Measurements from ENCODE around the gene KCTD2.

The KCTD2 gene

DNA sequence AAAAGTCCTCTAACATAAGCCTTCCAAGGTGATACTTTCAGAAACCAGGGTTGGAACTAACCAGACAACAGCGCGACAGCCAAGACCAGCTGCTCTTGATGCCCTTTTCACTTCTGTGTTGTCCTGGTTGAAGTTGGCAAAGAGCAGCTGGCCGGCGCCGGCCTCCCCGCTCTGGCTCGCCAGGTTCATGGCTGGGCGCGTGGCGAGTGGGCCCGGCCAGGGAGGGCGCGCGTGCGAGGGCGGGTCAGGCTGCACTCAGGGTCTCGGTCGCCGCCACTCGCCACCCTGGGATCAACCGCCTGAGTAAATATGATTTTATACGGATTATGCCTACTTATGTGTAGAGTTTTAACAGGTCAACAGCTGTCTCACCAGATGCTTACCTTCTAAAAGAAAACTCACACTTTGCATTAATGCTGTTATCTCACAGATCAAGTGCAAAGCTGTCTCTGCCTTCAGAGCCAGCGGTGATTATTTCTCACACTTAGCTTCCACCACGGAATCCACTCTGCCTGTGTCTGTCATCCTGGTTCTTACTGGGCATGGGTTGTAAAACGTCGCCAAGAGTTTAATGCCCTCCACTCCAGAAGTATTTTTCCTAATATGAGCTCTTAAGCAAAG lies 13.5 kb downstream of the KCTD2 start:
- TF ChIP-seq, protein P1, sequence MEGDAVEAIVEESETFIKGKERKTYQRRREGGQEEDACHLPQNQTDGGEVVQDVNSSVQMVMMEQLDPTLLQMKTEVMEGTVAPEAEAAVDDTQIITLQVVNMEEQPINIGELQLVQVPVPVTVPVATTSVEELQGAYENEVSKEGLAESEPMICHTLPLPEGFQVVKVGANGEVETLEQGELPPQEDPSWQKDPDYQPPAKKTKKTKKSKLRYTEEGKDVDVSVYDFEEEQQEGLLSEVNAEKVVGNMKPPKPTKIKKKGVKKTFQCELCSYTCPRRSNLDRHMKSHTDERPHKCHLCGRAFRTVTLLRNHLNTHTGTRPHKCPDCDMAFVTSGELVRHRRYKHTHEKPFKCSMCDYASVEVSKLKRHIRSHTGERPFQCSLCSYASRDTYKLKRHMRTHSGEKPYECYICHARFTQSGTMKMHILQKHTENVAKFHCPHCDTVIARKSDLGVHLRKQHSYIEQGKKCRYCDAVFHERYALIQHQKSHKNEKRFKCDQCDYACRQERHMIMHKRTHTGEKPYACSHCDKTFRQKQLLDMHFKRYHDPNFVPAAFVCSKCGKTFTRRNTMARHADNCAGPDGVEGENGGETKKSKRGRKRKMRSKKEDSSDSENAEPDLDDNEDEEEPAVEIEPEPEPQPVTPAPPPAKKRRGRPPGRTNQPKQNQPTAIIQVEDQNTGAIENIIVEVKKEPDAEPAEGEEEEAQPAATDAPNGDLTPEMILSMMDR (IDR thresholded peaks at IDR 0.05): no peak
- DNase-seq (ENCODE audit: low spot score): no peak
- H3K27ac ChIP-seq: peak overlapping the region in 1 of 2 donors; percentile 74
- H3K4me3 ChIP-seq: no peak overlapping the region

GRCh38 chr17:75061055-75061438 lies 14.0 kb downstream of the KCTD2 start:
- Histone ChIP-seq H3K4me3 (no peak overlapping the region), H3K27ac (no peak overlapping the region)
- TF ChIP-seq, protein P1 (IDR thresholded peaks at IDR 0.05): no peak
- DNase-seq (ENCODE audit: low spot score): no peak

DNA sequence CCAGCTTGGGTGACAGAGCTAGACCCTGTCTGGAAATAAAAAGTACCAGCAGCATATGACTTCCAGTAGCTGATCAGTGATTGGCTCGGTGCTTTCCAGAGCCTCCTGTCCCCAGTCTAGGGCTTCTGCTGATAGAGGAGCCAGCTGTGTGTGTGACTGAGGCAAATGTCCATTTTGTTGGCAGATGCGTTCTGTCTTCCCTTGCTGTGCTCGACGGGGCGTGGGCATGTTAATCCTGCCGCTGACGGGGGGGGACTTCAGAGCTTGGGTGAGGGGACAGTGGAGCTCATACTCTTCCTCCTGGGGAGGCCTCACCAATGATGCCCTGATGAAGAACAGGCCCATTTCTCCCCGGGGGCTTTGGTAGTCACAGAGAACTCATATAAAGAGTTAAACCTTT lies 14.6 kb downstream of the KCTD2 start:
- DNase-seq (ENCODE audit: low spot score): no peak
- H3K4me3 ChIP-seq: no peak overlapping the region
- H3K27ac ChIP-seq: no peak overlapping the region
- TF ChIP-seq, protein P1 (IDR thresholded peaks at IDR 0.05): no peak

DNA sequence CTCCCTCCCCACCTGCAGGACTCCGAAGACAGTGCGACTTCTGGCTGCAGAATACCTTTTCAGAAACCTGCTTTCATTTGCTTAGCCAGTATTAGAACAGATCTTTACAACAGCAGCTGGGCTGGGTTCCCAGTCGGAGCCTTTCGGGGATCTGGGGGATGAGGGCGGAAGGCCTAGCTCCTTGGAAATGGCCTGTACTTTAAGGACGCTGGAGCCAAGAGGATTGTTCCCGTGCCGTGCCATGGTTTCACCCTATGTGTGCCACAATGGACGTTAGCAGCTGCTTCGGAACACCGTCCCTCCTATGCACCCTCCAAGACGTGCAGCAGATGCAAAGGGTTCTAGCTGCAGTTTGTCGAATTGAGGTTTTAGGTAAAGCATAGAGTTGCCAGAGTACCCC lies 16.2 kb downstream of the KCTD2 start:
- no peak overlapping the region for H3K27ac ChIP-seq
- TF ChIP-seq, protein P1 (IDR thresholded peaks at IDR 0.05): no peak
- no peak for DNase-seq (ENCODE audit: low spot score)
- H3K4me3 ChIP-seq: no peak overlapping the region

DNA sequence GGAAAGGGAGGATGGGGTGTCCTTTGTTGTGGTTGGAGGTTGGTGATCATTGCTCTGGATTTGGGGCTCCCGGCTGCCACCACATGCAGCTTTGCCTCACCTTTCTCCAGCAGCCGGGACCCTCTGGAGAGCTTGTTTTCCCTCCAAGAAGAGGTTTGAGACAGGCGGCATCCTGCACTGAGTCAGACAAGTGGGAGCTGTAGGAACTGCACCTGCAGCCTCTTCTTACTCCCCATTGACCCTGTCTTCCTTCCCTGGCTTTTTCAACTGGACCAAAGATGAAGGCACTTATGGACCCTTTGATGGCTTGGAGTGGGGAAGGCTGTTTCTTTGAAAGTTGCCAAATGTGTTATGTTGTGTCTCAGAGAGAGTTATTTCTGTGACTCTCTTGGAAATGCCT lies 16.6 kb downstream of the KCTD2 start:
- H3K4me3 ChIP-seq: no peak overlapping the region
- H3K27ac ChIP-seq: no peak overlapping the region
- DNase-seq (ENCODE audit: low spot score): no peak
- TF ChIP-seq, protein P1 (IDR thresholded peaks at IDR 0.05): no peak

DNA sequence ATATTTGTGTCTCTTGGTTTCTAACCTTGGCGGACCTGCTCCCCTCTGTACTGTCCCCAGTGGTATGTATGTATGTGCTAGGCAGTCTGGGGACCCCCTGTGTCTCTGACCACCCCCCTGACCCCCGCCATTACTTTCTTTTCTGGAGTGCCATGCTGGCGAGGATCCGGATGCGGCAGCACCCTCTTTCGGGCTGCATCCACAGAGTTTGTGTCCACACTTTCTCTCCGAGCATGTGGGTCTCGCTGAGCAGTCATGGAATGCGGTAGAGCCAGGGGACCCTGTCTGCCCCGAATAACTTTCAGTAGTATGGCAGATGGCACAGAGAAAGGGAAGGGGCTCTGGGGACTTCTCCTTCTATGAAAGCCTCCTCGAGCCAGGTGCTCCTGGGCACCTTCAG lies 17.0 kb downstream of the KCTD2 start:
- no peak for DNase-seq (ENCODE audit: low spot score)
- Histone ChIP-seq H3K4me3 (no peak overlapping the region), H3K27ac (no peak overlapping the region)
- TF ChIP-seq, protein P1 (IDR thresholded peaks at IDR 0.05): no peak

- Histone ChIP-seq H3K27ac (no peak overlapping the region), H3K4me3 (no peak overlapping the region)
- TF ChIP-seq, protein P1 (IDR thresholded peaks at IDR 0.05): no peak
- no peak for DNase-seq (ENCODE audit: low spot score)
These were observed 17.4 kb downstream of the KCTD2 start for GRCh38 chr17:75064460-75064859.

Data from coronary artery (tissue), 2 donors.